Osteoblast (primary cell): ENCODE results near the gene WDTC1. TPM values are rescaled to one million over a fixed set of nuclear protein-coding genes. Genes with fewer than 3 reads are reported as not detected.

Source experiments
- DNase-seq: peaks from one replicate; pipeline ENCODE4 v3.0.0; 2011; ENCODE audit warnings: low spot score, mixed read lengths; ENCODE audit not compliant: insufficient read length; ENCODE audit errors: missing footprints
- H2AFZ ChIP-seq: 2 replicates; pipeline ENCODE4 v1.6.0; 2011; ENCODE audit warnings: mild to moderate bottlenecking, low read length
- H3K27ac ChIP-seq: 2 replicates; pipeline ENCODE4 v1.5.1; 2011; ENCODE audit warnings: mild to moderate bottlenecking, low read depth, low read length, moderate library complexity
- H3K27me3 ChIP-seq: 2 replicates; pipeline ENCODE4 v1.6.0; 2012; ENCODE audit warnings: mild to moderate bottlenecking, control low read depth, inconsistent platforms, low read length, moderate library complexity; ENCODE audit not compliant: insufficient read depth
- H3K36me3 ChIP-seq: 2 replicates; pipeline ENCODE4 v1.5.1; 2011; ENCODE audit warnings: mild to moderate bottlenecking, low read length, control low read depth, moderate library complexity; ENCODE audit not compliant: insufficient read depth
- H3K4me1 ChIP-seq: 2 replicates; pipeline ENCODE4 v1.5.1; 2011; ENCODE audit warnings: mild to moderate bottlenecking, low read length, control low read depth, moderate library complexity; ENCODE audit not compliant: insufficient read depth
- H3K4me2 ChIP-seq: 2 replicates; pipeline ENCODE4 v1.6.0; 2011; ENCODE audit warnings: mild to moderate bottlenecking, low read length; ENCODE audit not compliant: insufficient read depth
- H3K4me3 ChIP-seq: fragments of 200-600 bp; sonication (generic); 3 replicates; pipeline ENCODE4 v1.5.1; 2012; ENCODE audit warnings: mild to moderate bottlenecking, low read length, inconsistent platforms; ENCODE audit not compliant: insufficient read depth
- H3K79me2 ChIP-seq: 2 replicates; pipeline ENCODE4 v1.6.0; 2012; ENCODE audit warnings: mild to moderate bottlenecking, low read length, control low read depth, inconsistent platforms; ENCODE audit not compliant: insufficient read depth
- H3K9me3 ChIP-seq: 2 replicates; pipeline ENCODE4 v1.5.1; 2011; ENCODE audit warnings: low read depth, low read length, control low read depth
- H4K20me1 ChIP-seq: 2 replicates; pipeline ENCODE4 v1.6.0; 2012; ENCODE audit warnings: mild to moderate bottlenecking, low read length, control low read depth; ENCODE audit not compliant: insufficient read depth
- total RNA-seq: library from RNA; depleted of rRNA; stranded (reverse); fragments of >200 nt; gene quantifications from 2 replicates; pipeline ENCODE4 v1.2.3, GENCODE V29; 2012
- TF ChIP-seq, protein P1 (sequence below): IDR thresholded peaks from 2 replicates; pipeline ENCODE4 v1.5.1; 2011; ENCODE audit warnings: mild to moderate bottlenecking, low read depth, low read length, moderate library complexity; ENCODE audit errors: extremely low read depth

WDTC1 gene
- total RNA-seq, 1 donor = 34.4 TPM

DNA sequence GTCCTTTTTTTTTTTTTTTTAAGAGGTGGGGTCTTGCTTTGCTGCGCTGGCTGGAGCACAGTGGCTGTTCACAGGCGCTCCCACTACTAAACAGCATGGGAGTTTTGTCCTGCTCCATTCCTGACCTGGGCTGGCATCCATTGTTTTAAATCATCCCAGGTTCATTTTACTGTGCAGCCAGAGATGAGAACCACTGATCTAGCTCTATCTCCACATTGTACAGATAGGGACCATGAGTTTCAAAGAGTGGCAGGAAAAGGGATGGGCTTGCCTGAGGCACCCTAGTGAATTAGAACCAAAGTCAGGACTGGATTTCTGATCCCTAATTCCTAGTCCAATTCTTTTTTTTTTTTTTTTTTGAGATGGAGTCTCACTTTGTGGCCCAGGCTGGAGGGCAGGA is 80.3 kb downstream of the WDTC1 start:
- H3K79me2 ChIP-seq = no peaks in the 10 kb centered on the region
- DNase-seq = no peak
- H3K27ac ChIP-seq = no peak overlapping the region
- TF ChIP-seq, protein P1, sequence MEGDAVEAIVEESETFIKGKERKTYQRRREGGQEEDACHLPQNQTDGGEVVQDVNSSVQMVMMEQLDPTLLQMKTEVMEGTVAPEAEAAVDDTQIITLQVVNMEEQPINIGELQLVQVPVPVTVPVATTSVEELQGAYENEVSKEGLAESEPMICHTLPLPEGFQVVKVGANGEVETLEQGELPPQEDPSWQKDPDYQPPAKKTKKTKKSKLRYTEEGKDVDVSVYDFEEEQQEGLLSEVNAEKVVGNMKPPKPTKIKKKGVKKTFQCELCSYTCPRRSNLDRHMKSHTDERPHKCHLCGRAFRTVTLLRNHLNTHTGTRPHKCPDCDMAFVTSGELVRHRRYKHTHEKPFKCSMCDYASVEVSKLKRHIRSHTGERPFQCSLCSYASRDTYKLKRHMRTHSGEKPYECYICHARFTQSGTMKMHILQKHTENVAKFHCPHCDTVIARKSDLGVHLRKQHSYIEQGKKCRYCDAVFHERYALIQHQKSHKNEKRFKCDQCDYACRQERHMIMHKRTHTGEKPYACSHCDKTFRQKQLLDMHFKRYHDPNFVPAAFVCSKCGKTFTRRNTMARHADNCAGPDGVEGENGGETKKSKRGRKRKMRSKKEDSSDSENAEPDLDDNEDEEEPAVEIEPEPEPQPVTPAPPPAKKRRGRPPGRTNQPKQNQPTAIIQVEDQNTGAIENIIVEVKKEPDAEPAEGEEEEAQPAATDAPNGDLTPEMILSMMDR = no peak
- no peaks in the 10 kb centered on the region for H3K9me3 ChIP-seq
- no peak overlapping the region for H2AFZ ChIP-seq
- H3K4me2 ChIP-seq = no peak overlapping the region
- H3K36me3 ChIP-seq = no peaks in the 10 kb centered on the region
- H3K4me1 ChIP-seq = peaks cover 2% of the 10 kb centered on the region
- no peaks in the 10 kb centered on the region for H4K20me1 ChIP-seq
- H3K4me3 ChIP-seq = no peak overlapping the region
- no peaks in the 10 kb centered on the region for H3K27me3 ChIP-seq

DNA sequence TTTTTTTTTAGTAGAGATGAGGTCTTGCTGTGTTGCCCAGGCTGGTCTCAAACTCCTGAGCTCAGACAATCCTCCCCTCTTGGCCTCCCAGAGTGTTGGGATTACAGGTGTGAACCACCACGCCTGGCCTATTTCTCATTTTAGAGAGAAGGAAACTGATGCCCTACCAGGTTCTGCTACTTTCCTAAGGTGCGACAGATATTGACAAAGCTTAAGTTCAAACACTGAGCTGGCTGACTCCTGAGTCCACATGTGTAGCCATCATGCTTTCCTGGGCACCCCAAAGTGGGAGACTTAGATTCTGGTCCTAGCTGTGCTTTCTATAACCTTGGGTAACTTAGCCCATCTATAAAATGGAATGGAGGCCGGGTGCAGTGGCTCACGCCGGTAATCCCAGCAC is 82.4 kb downstream of the WDTC1 start:
- TF ChIP-seq, protein P1 = no peak
- no peak overlapping the region for H2AFZ ChIP-seq
- H3K27ac ChIP-seq = no peak overlapping the region
- H3K4me3 ChIP-seq = no peak overlapping the region
- no peaks in the 10 kb centered on the region for H4K20me1 ChIP-seq
- H3K36me3 ChIP-seq = no peaks in the 10 kb centered on the region
- H3K27me3 ChIP-seq = no peaks in the 10 kb centered on the region
- no peak for DNase-seq
- H3K79me2 ChIP-seq = no peaks in the 10 kb centered on the region
- no peak overlapping the region for H3K4me2 ChIP-seq
- no peaks in the 10 kb centered on the region for H3K9me3 ChIP-seq
- H3K4me1 ChIP-seq = peaks cover 5% of the 10 kb centered on the region

DNA sequence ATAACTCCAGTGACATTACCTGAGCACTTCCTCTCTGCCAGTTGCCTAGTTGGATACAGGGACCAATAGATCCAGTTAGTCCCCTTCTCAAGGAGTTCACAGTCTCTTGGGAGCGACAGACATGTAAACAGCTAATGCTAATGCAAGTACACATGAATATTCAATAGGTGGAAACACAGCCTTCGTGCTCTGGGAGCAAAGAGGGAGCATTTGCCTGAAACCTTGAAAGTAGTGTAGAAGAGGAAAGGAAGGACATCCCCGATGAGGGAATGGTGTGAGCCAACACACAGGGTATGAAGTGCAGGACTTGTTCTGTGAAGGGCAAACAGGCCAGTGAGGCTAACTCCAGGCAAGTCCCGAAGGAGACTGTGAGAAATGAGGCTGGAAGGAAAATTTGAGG is 83.7 kb downstream of the WDTC1 start:
- Histone ChIP-seq H3K36me3 (no peaks in the 10 kb centered on the region), H2AFZ (peak overlapping the region; percentile 53), H3K4me2 (no peak overlapping the region), H3K27me3 (no peaks in the 10 kb centered on the region), H3K79me2 (peaks cover 10% of the 10 kb centered on the region), H3K4me1 (peaks cover 9% of the 10 kb centered on the region), H4K20me1 (no peaks in the 10 kb centered on the region), H3K9me3 (no peaks in the 10 kb centered on the region), H3K27ac (no peak overlapping the region), H3K4me3 (no peak overlapping the region)
- TF ChIP-seq, protein P1 = no peak
- DNase-seq = no peak

DNA sequence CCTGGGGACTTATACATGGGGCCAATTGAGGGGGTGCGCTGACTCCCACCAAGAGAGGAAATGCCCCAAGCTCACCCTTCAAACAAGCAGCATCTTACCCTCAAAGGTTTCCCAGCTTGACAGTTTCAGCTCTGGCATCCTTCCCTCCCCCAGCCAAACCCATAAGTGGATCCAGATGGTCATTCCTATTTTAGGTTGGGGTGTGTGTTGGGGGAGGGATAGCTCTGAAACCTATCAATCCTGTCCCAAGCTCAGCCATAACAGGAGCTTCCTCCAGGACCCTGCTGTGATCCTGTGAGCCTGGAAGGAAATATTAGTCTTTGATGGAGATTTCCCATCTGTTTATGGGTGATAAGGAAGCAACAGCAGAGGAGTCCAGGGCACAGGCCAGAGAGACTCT is 84.2 kb downstream of the WDTC1 start:
- no peak overlapping the region for H3K27ac ChIP-seq
- no peak overlapping the region for H3K4me2 ChIP-seq
- H3K4me3 ChIP-seq = no peak overlapping the region
- H3K36me3 ChIP-seq = no peaks in the 10 kb centered on the region
- DNase-seq = no peak
- H4K20me1 ChIP-seq = no peaks in the 10 kb centered on the region
- H3K27me3 ChIP-seq = no peaks in the 10 kb centered on the region
- H3K9me3 ChIP-seq = no peaks in the 10 kb centered on the region
- TF ChIP-seq, protein P1 = no peak
- peaks cover 15% of the 10 kb centered on the region for H3K79me2 ChIP-seq
- H2AFZ ChIP-seq = peak overlapping the region; percentile 53
- H3K4me1 ChIP-seq = peaks cover 12% of the 10 kb centered on the region
